Stomach (tissue), 4 donors: Measurements from ENCODE around the gene TSTD2.

ENCODE experiments used
- EP300 ChIP-seq: sonication (generic); formaldehyde crosslinking; IDR thresholded peaks from one replicate; pipeline ENCODE4 v1.6.1; 2017; ENCODE audit warnings: antibody characterized with exemption
- POLR2A ChIP-seq, 4 donors: fragments of 450-650 bp; IDR thresholded peaks; one replicate each; pipeline ENCODE4 v1.6.1; 2016; ENCODE audit warnings: antibody characterized with exemption in 4 of 4, control low read depth in 2 of 4, mild to moderate bottlenecking in 1 of 4, moderate library complexity in 1 of 4
- POLR2AphosphoS5 ChIP-seq, 3 donors: sonication (generic); formaldehyde crosslinking; IDR thresholded peaks; one replicate each; pipeline ENCODE4 v1.6.1; 2016; ENCODE audit warnings: antibody characterized with exemption in 3 of 3
- TF ChIP-seq, protein P1 (sequence below), 7 experiments: fragments of 450-650 bp in 4 of 7; fragments of 200-600 bp in 3 of 7; sonication (generic) in 3 of 7; IDR thresholded peaks; one replicate each; pipeline ENCODE4 v1.5.1; 2016 to 2019; ENCODE audit warnings: antibody characterized with exemption in 7 of 7, control low read depth in 2 of 7, mild to moderate bottlenecking in 1 of 7

- TF ChIP-seq, protein P1, sequence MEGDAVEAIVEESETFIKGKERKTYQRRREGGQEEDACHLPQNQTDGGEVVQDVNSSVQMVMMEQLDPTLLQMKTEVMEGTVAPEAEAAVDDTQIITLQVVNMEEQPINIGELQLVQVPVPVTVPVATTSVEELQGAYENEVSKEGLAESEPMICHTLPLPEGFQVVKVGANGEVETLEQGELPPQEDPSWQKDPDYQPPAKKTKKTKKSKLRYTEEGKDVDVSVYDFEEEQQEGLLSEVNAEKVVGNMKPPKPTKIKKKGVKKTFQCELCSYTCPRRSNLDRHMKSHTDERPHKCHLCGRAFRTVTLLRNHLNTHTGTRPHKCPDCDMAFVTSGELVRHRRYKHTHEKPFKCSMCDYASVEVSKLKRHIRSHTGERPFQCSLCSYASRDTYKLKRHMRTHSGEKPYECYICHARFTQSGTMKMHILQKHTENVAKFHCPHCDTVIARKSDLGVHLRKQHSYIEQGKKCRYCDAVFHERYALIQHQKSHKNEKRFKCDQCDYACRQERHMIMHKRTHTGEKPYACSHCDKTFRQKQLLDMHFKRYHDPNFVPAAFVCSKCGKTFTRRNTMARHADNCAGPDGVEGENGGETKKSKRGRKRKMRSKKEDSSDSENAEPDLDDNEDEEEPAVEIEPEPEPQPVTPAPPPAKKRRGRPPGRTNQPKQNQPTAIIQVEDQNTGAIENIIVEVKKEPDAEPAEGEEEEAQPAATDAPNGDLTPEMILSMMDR (IDR thresholded peaks at IDR 0.05), result no peak
- no peak for TF ChIP-seq POLR2AphosphoS5 (IDR thresholded peaks at IDR 0.05)
- TF ChIP-seq EP300, result no peak
- no peak for TF ChIP-seq POLR2A (IDR thresholded peaks at IDR 0.05)
Observed at GRCh38 chr9:97627624-97628023, 5.5 kb downstream of the TSTD2 start.
